Spleen (tissue), 7 donors: ENCODE data around the gene TBXAS1.

ENCODE experiments used
- POLR2A ChIP-seq, 3 donors: fragments of 450-650 bp; IDR thresholded peaks; one replicate each; pipeline ENCODE4 v1.5.1; 2017; ENCODE audit warnings: antibody characterized with exemption in 3 of 3, mild to moderate bottlenecking in 1 of 3
- TF ChIP-seq, protein P1 (sequence below), 11 experiments: fragments of 200-600 bp in 7 of 11; fragments of 450-650 bp in 4 of 11; sonication (generic) in 4 of 11; IDR thresholded peaks in 8 of 11; conservative IDR thresholded peaks in 3 of 11; 1 replicate in 7 of 11; 2 replicates in 4 of 11; pipeline versions ENCODE4 v1.4.0 to v1.8.0; 2016 to 2021; ENCODE audit warnings: antibody characterized with exemption in 11 of 11, inconsistent platforms in 4 of 11, mild to moderate bottlenecking in 1 of 11
- donor health status: DM: no; HTN: no; CAD: no; lungs with moderate emphysema.
- donor health status: DM: no; HTN: no; CAD: no.
- donor health status: DM: no; HTN: no; CAD: no.

- TF ChIP-seq, protein P1, sequence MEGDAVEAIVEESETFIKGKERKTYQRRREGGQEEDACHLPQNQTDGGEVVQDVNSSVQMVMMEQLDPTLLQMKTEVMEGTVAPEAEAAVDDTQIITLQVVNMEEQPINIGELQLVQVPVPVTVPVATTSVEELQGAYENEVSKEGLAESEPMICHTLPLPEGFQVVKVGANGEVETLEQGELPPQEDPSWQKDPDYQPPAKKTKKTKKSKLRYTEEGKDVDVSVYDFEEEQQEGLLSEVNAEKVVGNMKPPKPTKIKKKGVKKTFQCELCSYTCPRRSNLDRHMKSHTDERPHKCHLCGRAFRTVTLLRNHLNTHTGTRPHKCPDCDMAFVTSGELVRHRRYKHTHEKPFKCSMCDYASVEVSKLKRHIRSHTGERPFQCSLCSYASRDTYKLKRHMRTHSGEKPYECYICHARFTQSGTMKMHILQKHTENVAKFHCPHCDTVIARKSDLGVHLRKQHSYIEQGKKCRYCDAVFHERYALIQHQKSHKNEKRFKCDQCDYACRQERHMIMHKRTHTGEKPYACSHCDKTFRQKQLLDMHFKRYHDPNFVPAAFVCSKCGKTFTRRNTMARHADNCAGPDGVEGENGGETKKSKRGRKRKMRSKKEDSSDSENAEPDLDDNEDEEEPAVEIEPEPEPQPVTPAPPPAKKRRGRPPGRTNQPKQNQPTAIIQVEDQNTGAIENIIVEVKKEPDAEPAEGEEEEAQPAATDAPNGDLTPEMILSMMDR (IDR thresholded peaks at IDR 0.05 in 8 of 11, conservative IDR thresholded peaks at IDR 0.05 in 3 of 11) = no peak
- TF ChIP-seq POLR2A (IDR thresholded peaks at IDR 0.05) = no peak
These were observed 95.4 kb downstream of the TBXAS1 start for GRCh38 chr7:139924461-139924860.
